ENCODE measurements around the gene IFNLR1.

Gene IFNLR1

GRCh38 chr1:24186031-24186710 lies 918 bp downstream of the IFNLR1 start:
- no peak for DNase-seq
- in situ Hi-C loops (cut with MboI; ENCODE audit: low pct_unique_long_range_greater_than_20kb, low sequenced_read_pairs), result loop anchor here (10.0 kb wide), 1 partner anchor 61 kb away; no protein-coding TSS in a partner anchor

GRCh38 chr1:24185076-24185475 lies 2.0 kb downstream of the IFNLR1 start:
- in situ Hi-C loops (cut with MboI; ENCODE audit: low pct_unique_long_range_greater_than_20kb, low sequenced_read_pairs), result loop anchor here (10.0 kb wide), 1 partner anchor 60 kb away; no protein-coding TSS in a partner anchor
- DNase-seq, result no peak

- no peak for DNase-seq
These were observed 5.0 kb downstream of the IFNLR1 start for GRCh38 chr1:24182061-24182460.

GRCh38 chr1:24181619-24182018 lies 5.5 kb downstream of the IFNLR1 start:
- in situ Hi-C loops (cut with MboI; ENCODE audit: low pct_unique_long_range_greater_than_20kb, low sequenced_read_pairs), result loop anchor here (10.0 kb wide), 1 partner anchor 57 kb away; no protein-coding TSS in a partner anchor
- no peak for DNase-seq

More at GRCh38 chr1:24182061-24182460, 5.0 kb downstream of the IFNLR1 start:
- in situ Hi-C loops (cut with MboI; ENCODE audit: low pct_unique_long_range_greater_than_20kb, low sequenced_read_pairs), result loop anchor here (10.0 kb wide), 1 partner anchor 57 kb away; no protein-coding TSS in a partner anchor

- in situ Hi-C loops (cut with MboI; ENCODE audit: low pct_unique_long_range_greater_than_20kb, low sequenced_read_pairs), result loop anchor here (10.0 kb wide), 1 partner anchor 56 kb away; no protein-coding TSS in a partner anchor
These were observed 6.4 kb downstream of the IFNLR1 start for GRCh38 chr1:24180676-24181075.

GRCh38 chr1:24179251-24179840 lies 7.7 kb downstream of the IFNLR1 start:
- in situ Hi-C loops (cut with MboI; ENCODE audit: low pct_unique_long_range_greater_than_20kb, low sequenced_read_pairs), result no loop called here
- DNase-seq, result no peak

More at GRCh38 chr1:24180676-24181075, 6.4 kb downstream of the IFNLR1 start:
- DNase-seq, result no peak

- in situ Hi-C loops (cut with MboI; ENCODE audit: low pct_unique_long_range_greater_than_20kb, low sequenced_read_pairs), result no loop called here
- no peak for DNase-seq
These were observed 8.7 kb downstream of the IFNLR1 start for GRCh38 chr1:24178407-24178806.

GRCh38 chr1:24177161-24177560 lies 9.9 kb downstream of the IFNLR1 start:
- in situ Hi-C loops (cut with MboI; ENCODE audit: low pct_unique_long_range_greater_than_20kb, low sequenced_read_pairs), result no loop called here
- DNase-seq, result no peak

GRCh38 chr1:24175033-24175755 lies 11.9 kb downstream of the IFNLR1 start:
- DNase-seq, result no peak
- in situ Hi-C loops (cut with MboI; ENCODE audit: low pct_unique_long_range_greater_than_20kb, low sequenced_read_pairs), result no loop called here

- in situ Hi-C loops (cut with MboI; ENCODE audit: low pct_unique_long_range_greater_than_20kb, low sequenced_read_pairs), result no loop called here
- DNase-seq, result no peak
These were observed 13.2 kb downstream of the IFNLR1 start for GRCh38 chr1:24173638-24174575.

- in situ Hi-C loops (cut with MboI; ENCODE audit: low pct_unique_long_range_greater_than_20kb, low sequenced_read_pairs), result no loop called here
- no peak for DNase-seq
These were observed 14.5 kb downstream of the IFNLR1 start for GRCh38 chr1:24172598-24172997.

- in situ Hi-C loops (cut with MboI; ENCODE audit: low pct_unique_long_range_greater_than_20kb, low sequenced_read_pairs), result no loop called here
- DNase-seq, result no peak
These were observed 17.8 kb downstream of the IFNLR1 start for GRCh38 chr1:24169286-24169685.

GRCh38 chr1:24168245-24168644 lies 18.8 kb downstream of the IFNLR1 start:
- in situ Hi-C loops (cut with MboI; ENCODE audit: low pct_unique_long_range_greater_than_20kb, low sequenced_read_pairs), result no loop called here
- DNase-seq, result no peak

- in situ Hi-C loops (cut with MboI; ENCODE audit: low pct_unique_long_range_greater_than_20kb, low sequenced_read_pairs), result no loop called here
- no peak for DNase-seq
These were observed 20.1 kb downstream of the IFNLR1 start for GRCh38 chr1:24167008-24167407.

GRCh38 chr1:24165500-24165899 lies 21.6 kb downstream of the IFNLR1 start:
- in situ Hi-C loops (cut with MboI; ENCODE audit: low pct_unique_long_range_greater_than_20kb, low sequenced_read_pairs), result no loop called here
- DNase-seq, result no peak

GRCh38 chr1:24164004-24164403 lies 23.1 kb downstream of the IFNLR1 start:
- DNase-seq, result no peak
- in situ Hi-C loops (cut with MboI; ENCODE audit: low pct_unique_long_range_greater_than_20kb, low sequenced_read_pairs), result no loop called here

- DNase-seq, result no peak
- in situ Hi-C loops (cut with MboI; ENCODE audit: low pct_unique_long_range_greater_than_20kb, low sequenced_read_pairs), result no loop called here
These were observed 24.9 kb downstream of the IFNLR1 start for GRCh38 chr1:24162201-24162600.

- no peak for DNase-seq
- in situ Hi-C loops (cut with MboI; ENCODE audit: low pct_unique_long_range_greater_than_20kb, low sequenced_read_pairs), result no loop called here
These were observed 25.8 kb downstream of the IFNLR1 start for GRCh38 chr1:24161270-24161669.

GRCh38 chr1:24159366-24159765 lies 27.7 kb downstream of the IFNLR1 start:
- DNase-seq, result no peak
- in situ Hi-C loops (cut with MboI; ENCODE audit: low pct_unique_long_range_greater_than_20kb, low sequenced_read_pairs), result no loop called here
